ENCODE data around the gene GPR142. TPM values are rescaled to one million over a fixed set of nuclear protein-coding genes. Genes with fewer than 3 reads are reported as not detected.

Gene GPR142
- total and polyA plus RNA-seq, 2 of the 8 experiments (the other 6 are each of a cell fraction or from before 2014, with no cell fraction given): 0.05 TPM; not detected in 1

DNA sequence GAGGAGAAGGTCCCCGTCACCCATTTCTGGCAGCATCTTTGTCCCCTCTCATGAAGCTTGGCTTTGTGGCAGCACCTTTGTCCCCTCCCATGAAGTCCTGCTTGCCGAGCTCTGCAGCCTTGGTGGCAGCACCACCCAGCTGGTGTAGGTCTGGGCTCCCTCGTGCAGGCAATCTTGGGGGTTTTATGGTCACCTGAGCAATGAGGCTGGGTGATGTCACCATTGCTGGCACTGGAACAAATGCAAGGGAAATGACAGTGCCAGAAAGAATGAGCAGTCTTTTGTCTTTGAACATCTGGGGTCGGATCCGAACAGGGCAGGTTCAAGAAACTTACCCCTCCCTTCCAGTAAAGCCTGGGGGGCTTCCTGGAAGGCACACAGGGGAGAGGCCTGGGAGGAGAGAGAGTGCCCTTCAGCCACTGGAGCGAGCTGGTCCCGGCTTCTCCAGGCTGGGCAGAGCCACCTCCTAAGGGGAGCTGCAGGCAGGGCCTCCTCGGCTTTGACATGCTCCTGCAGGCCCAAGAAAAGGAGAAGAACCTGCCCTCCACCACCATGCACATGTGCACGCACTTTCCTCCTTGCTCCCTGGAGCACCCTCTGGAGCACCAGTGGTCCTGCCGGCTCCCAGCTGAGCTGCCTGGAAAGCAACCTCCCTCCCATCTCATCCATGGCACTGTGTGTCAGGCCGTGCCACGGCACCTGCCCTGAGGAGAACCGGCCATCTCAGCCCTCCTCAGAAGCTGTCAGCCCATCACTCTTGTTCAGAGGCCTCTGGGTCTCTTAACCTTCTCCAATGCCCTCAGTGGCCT is 21.7 kb upstream of the GPR142 start:
- no peak overlapping the region for H3K27ac ChIP-seq (ENCODE audit: low read depth, low read length)
- POLR2A ChIA-PET (ENCODE audit: partially characterized antibody): interaction anchor here (1.6 kb wide), 1 partner anchor 8 kb away, joined by 4 read pairs; no protein-coding TSS in a partner anchor

More for the DNA sequence above, 21.7 kb upstream of the GPR142 start:
- no peak overlapping the region for H2BK20ac ChIP-seq (ENCODE audit: low read length)
- WGBS, 2 experiments (ENCODE audit: extremely low coverage in 1 of 2, insufficient coverage in 1 of 2, insufficient read length in 1 of 2, insufficient replicate concordance in 2 of 2, low coverage in 1 of 2, low lambda C conversion rate in 2 of 2, missing lambda C conversion rate in 1 of 2): 88% methylated on average over 13 of the region's 13 CpGs; no CpG with 5 or more reads in 1 of the 2 experiments
- no peak overlapping the region for H2BK5ac ChIP-seq (ENCODE audit: low read depth, low read length)
- H4K5ac ChIP-seq (ENCODE audit: insufficient read length, low read depth, low read length): no peak overlapping the region
- H3K14ac ChIP-seq (ENCODE audit: insufficient read length): no peak overlapping the region
- H3K56ac ChIP-seq (replicated peaks; ENCODE audit: insufficient read length, low read depth, low read length): peak overlapping the region; percentile 21
- no peaks in the 10 kb centered on the region for H3K79me2 ChIP-seq (ENCODE audit: control insufficient read depth in 1 of 2, insufficient read depth in 2 of 2, low read length in 2 of 2)
- peak overlapping the region; percentile 68; the same call in 1 of the 2 replicates for H4K8ac ChIP-seq (ENCODE audit: extremely low read depth, insufficient read depth, low read length)
- no peak overlapping the region for H3K4me2 ChIP-seq (ENCODE audit: insufficient read depth in 1 of 2, low read depth in 2 of 2, low read length in 2 of 2)
- no peak overlapping the region for H2AFZ ChIP-seq (ENCODE audit: low read length)
- FAIRE-seq (no peak), DNase-seq (ENCODE audit: low read depth in 1 of 2, low spot score in 2 of 2) (no peak)
- H3K9me3 ChIP-seq (ENCODE audit: insufficient read depth in 2 of 2, low read depth in 1 of 2, low read length in 1 of 2): no peaks in the 10 kb centered on the region
- no peak overlapping the region for H2BK120ac ChIP-seq (replicated peaks; ENCODE audit: low read depth, low read length)
- no peak overlapping the region for H2BK15ac ChIP-seq (ENCODE audit: low read length)
- H3K36me3 ChIP-seq (ENCODE audit: control insufficient read depth in 2 of 4, insufficient read depth in 4 of 4, low read length in 3 of 4): no peaks in the 10 kb centered on the region
- H3K18ac ChIP-seq (ENCODE audit: extremely low read depth, low read length): no peak overlapping the region
- H4K20me1 ChIP-seq (replicated peaks in 1 of 2; ENCODE audit: control insufficient read depth in 1 of 2, insufficient read depth in 2 of 2, low read length in 2 of 2): peaks cover 0 to 3% of the 10 kb centered on the region in 2 experiments
- no peak overlapping the region for H3K23ac ChIP-seq (ENCODE audit: insufficient read length)
- no peaks in the 10 kb centered on the region for H3K79me1 ChIP-seq (ENCODE audit: low read depth, low read length)
- peaks cover 0 to 16% (median 9%) of the 10 kb centered on the region in 4 experiments; a peak in 5 of 7 replicates for H3K4me1 ChIP-seq (replicated peaks in 1 of 4; ENCODE audit: control insufficient read depth in 3 of 4, insufficient read depth in 4 of 4, low read length in 3 of 4)
- H2BK12ac ChIP-seq (ENCODE audit: low read depth, low read length): no peak overlapping the region
- H2AK5ac ChIP-seq (ENCODE audit: low read depth, low read length): no peak overlapping the region
- CTCF ChIA-PET (ENCODE audit: partially characterized antibody): interaction anchor here (0.6 to 11.2 kb wide), 11 partner anchors 17 to 112 kb away, joined by 3 to 114 read pairs (median 3); no protein-coding TSS in a partner anchor
- no peak overlapping the region for H4K91ac ChIP-seq (replicated peaks; ENCODE audit: insufficient read length, low read length)
- no peak overlapping the region for H3K4ac ChIP-seq (replicated peaks; ENCODE audit: insufficient read length, low read depth, low read length)
- TF ChIP-seq CHD2 (IDR thresholded peaks at IDR 0.05; ENCODE audit: low read length) (no peak), KDM5A (IDR thresholded peaks at IDR 0.05; ENCODE audit: low read length) (no peak), CEBPB (IDR thresholded peaks at IDR 0.05; ENCODE audit: low read depth, low read length) (no peak), SIRT6 (IDR thresholded peaks at IDR 0.05; ENCODE audit: low read length) (no peak), CHD1 (IDR thresholded peaks at IDR 0.05; ENCODE audit: low read depth, low read length) (no peak)
- H3K9ac ChIP-seq (replicated peaks in 1 of 4; ENCODE audit: extremely low read depth in 1 of 4, low read depth in 3 of 4, low read length in 3 of 4): no peak overlapping the region
- no peak overlapping the region for H3K4me3 ChIP-seq (ENCODE audit: extremely low read depth in 1 of 4, insufficient read depth in 2 of 4, low read depth in 3 of 4, low read length in 4 of 4)
- H3K23me2 ChIP-seq (ENCODE audit: low read depth, low read length): no peaks in the 10 kb centered on the region
- peaks cover 0 to 4% (median 2%) of the 10 kb centered on the region in 4 experiments; a peak in 4 of 7 replicates for H3K27me3 ChIP-seq (replicated peaks in 1 of 4; ENCODE audit: control insufficient read depth in 3 of 4, extremely low read depth in 1 of 4, insufficient read depth in 3 of 4, low read length in 3 of 4)

Data from H1 (cell line).